Measurements from ENCODE around the gene BRWD1.

The BRWD1 gene

GRCh38 chr21:39327727-39328126 is 14.3 kb upstream of the BRWD1 start:
- no peak for DNase-seq (ENCODE audit: low read depth)

GRCh38 chr21:39326607-39327307 is 13.3 kb upstream of the BRWD1 start:
- DNase-seq (ENCODE audit: low read depth), result no peak

GRCh38 chr21:39325458-39325857 is 12.0 kb upstream of the BRWD1 start:
- DNase-seq (ENCODE audit: low read depth), result no peak

GRCh38 chr21:39321424-39321823 is 8.0 kb upstream of the BRWD1 start:
- no peak for DNase-seq (ENCODE audit: low read depth)

GRCh38 chr21:39319814-39320332 is 6.4 kb upstream of the BRWD1 start:
- DNase-seq (ENCODE audit: low read depth), result no peak

- DNase-seq (ENCODE audit: low read depth), result no peak
Observed at GRCh38 chr21:39319251-39319756, 5.9 kb upstream of the BRWD1 start.

- DNase-seq (ENCODE audit: low read depth), result no peak
Observed at GRCh38 chr21:39318091-39318959, 4.9 kb upstream of the BRWD1 start.

- no peak for DNase-seq (ENCODE audit: low read depth)
Observed at GRCh38 chr21:39317134-39318090, 4.0 kb upstream of the BRWD1 start.

GRCh38 chr21:39316729-39317128 is 3.3 kb upstream of the BRWD1 start:
- DNase-seq (ENCODE audit: low read depth), result no peak

- DNase-seq (ENCODE audit: low read depth), result no peak
Observed at GRCh38 chr21:39315603-39316445, 2.4 kb upstream of the BRWD1 start.

GRCh38 chr21:39314143-39315027 is 953 bp upstream of the BRWD1 start:
- DNase-seq (ENCODE audit: low read depth), result peak; percentile 22

GRCh38 chr21:39313042-39313570 is 326 bp downstream of the BRWD1 start:
- DNase-seq (ENCODE audit: low read depth), result peak; percentile 6

GRCh38 chr21:39312112-39313041 is 1.1 kb downstream of the BRWD1 start:
- DNase-seq (ENCODE audit: low read depth), result peak; percentile 95

GRCh38 chr21:39311164-39311563 is 2.3 kb downstream of the BRWD1 start:
- DNase-seq (ENCODE audit: low read depth), result no peak

GRCh38 chr21:39307466-39307865 is 6.0 kb downstream of the BRWD1 start:
- no peak for DNase-seq (ENCODE audit: low read depth)

GRCh38 chr21:39300587-39300986 is 12.8 kb downstream of the BRWD1 start:
- no peak for DNase-seq (ENCODE audit: low read depth)

- no peak for DNase-seq (ENCODE audit: low read depth)
Observed at GRCh38 chr21:39296891-39297290, 16.5 kb downstream of the BRWD1 start.

GRCh38 chr21:39288987-39289386 is 24.4 kb downstream of the BRWD1 start:
- DNase-seq (ENCODE audit: low read depth), result no peak
